Osteocyte (in vitro differentiated cells): Measurements from ENCODE around the gene DAPK3. TPM values are rescaled to one million over a fixed set of nuclear protein-coding genes. Genes with fewer than 3 reads are reported as not detected.
"Not testable (repeated sequence)": the region's sequence is repeated elsewhere in the genome, so short reads cannot be mapped to it uniquely, and the experiment has no call there.

Experiments used
- DNase-seq: peaks from one replicate; pipeline ENCODE4 v3.0.0; 2021; ENCODE audit warnings: mixed read lengths; ENCODE audit not compliant: unreplicated experiment; ENCODE audit errors: extremely low spot score
- H3K27ac Mint-ChIP-seq: one replicate; pipeline ENCODE4 v1.8.0; 2021; ENCODE audit warnings: mild to moderate bottlenecking, mixed read lengths; ENCODE audit not compliant: unreplicated experiment
- H3K27me3 Mint-ChIP-seq: one replicate; pipeline ENCODE4 v1.8.0; 2021; ENCODE audit warnings: mixed read lengths; ENCODE audit not compliant: unreplicated experiment
- H3K36me3 Mint-ChIP-seq: one replicate; pipeline ENCODE4 v1.8.0; 2021; ENCODE audit warnings: mixed read lengths; ENCODE audit not compliant: unreplicated experiment
- H3K4me1 Mint-ChIP-seq: one replicate; pipeline ENCODE4 v1.8.0; 2021; ENCODE audit warnings: mixed read lengths; ENCODE audit not compliant: unreplicated experiment
- H3K4me3 Mint-ChIP-seq: one replicate; pipeline ENCODE4 v1.8.0; 2021; ENCODE audit warnings: mild to moderate bottlenecking, moderate library complexity, mixed read lengths; ENCODE audit not compliant: unreplicated experiment
- H3K9me3 Mint-ChIP-seq: one replicate; pipeline ENCODE4 v1.8.0; 2021; ENCODE audit warnings: mixed read lengths; ENCODE audit not compliant: unreplicated experiment
- CTCF ChIP-seq: fragments of 200-600 bp; sonication (generic); IDR thresholded peaks from 2 replicates; pipeline ENCODE4 v1.5.0; 2021; ENCODE audit warnings: antibody characterized with exemption, mild to moderate bottlenecking, moderate library complexity
- total RNA-seq: library from RNA; stranded (reverse); gene quantifications from 2 replicates; pipeline ENCODE4 v1.2.1, GENCODE V29; 2021

DAPK3 gene
- total RNA-seq, 1 donor from 2014 or later, result 92.9 TPM

GRCh38 chr19:3954107-3954506 is 16.8 kb downstream of the DAPK3 start:
- Mint-ChIP-seq H3K27me3 (no peaks in the 10 kb centered on the region), H3K4me1 (peaks cover 13% of the 10 kb centered on the region), H3K9me3 (no peaks in the 10 kb centered on the region), H3K4me3 (no peak overlapping the region), H3K27ac (no peak overlapping the region), H3K36me3 (peaks cover 9% of the 10 kb centered on the region)
- DNase-seq, result no peak
- TF ChIP-seq CTCF, result no peak

DNA sequence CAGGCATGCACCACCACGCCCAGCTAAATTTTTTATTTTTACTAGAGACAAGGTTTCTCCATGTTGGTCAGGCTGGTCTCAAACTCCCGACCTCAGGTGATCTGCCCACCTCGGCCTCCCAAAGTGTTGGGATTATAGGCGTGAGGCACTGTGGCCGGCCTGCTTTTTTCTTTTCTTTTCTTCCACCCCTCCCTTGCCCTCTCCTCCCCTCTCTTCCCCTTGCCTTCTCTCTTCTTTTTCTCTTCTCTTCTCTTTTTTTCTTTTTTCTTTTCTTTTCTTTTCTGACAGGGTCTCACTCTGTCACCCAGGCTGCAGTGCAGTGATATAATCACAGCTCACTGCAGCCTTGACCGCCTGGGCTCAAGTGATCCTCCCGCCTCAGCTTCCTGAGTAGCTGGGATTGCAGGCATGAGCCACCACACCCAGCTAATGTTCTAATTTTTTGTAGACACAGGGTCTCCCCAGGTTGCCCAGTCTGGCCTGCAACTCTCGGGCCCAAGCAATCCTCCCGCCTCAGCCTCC is 18.1 kb downstream of the DAPK3 start:
- DNase-seq, H3K36me3 Mint-ChIP-seq, H3K27me3 Mint-ChIP-seq, H3K4me3 Mint-ChIP-seq, H3K27ac Mint-ChIP-seq, H3K9me3 Mint-ChIP-seq: not testable (repeated sequence)
- H3K4me1 Mint-ChIP-seq, result peaks cover 13% of the 10 kb centered on the region

GRCh38 chr19:3950871-3951861 is 19.7 kb downstream of the DAPK3 start:
- Mint-ChIP-seq H3K4me3 (no peak overlapping the region), H3K36me3 (peaks cover 5% of the 10 kb centered on the region), H3K27ac (no peak overlapping the region), H3K4me1 (peaks cover 13% of the 10 kb centered on the region), H3K9me3 (no peaks in the 10 kb centered on the region), H3K27me3 (no peaks in the 10 kb centered on the region)
- no peak for TF ChIP-seq CTCF
- DNase-seq, result no peak

GRCh38 chr19:3949997-3950859 is 20.7 kb downstream of the DAPK3 start:
- Mint-ChIP-seq H3K9me3 (no peaks in the 10 kb centered on the region), H3K27ac (no peak overlapping the region), H3K36me3 (peaks cover 3% of the 10 kb centered on the region), H3K27me3 (no peaks in the 10 kb centered on the region), H3K4me3 (no peak overlapping the region), H3K4me1 (peaks cover 13% of the 10 kb centered on the region)
- DNase-seq, result no peak
- TF ChIP-seq CTCF, result no peak

DNA sequence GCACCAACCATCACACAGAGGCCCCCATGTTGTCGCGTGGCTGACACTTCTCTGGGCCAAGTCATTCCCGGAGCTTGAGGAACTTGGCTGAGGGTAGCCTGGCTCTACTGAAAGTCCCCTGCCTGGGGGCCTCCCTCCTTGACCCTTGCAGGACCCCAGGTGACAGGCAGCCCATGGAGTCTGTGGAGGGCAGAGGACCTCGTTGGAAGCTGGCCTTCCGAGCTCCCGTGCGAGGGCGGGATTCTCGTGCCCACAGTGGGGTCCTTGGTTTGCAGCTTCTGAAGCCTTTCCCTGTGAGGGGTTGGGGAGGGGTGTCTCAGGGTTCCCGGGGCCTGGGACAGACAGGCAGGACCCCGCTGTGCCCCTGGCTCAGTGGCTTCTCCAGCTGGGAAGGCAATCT is 21.6 kb downstream of the DAPK3 start:
- peaks cover 10% of the 10 kb centered on the region for H3K4me1 Mint-ChIP-seq
- no peaks in the 10 kb centered on the region for H3K27me3 Mint-ChIP-seq
- no peak overlapping the region for H3K27ac Mint-ChIP-seq
- H3K4me3 Mint-ChIP-seq, result no peak overlapping the region
- no peaks in the 10 kb centered on the region for H3K36me3 Mint-ChIP-seq
- no peak for TF ChIP-seq CTCF
- no peak for DNase-seq
- H3K9me3 Mint-ChIP-seq, result no peaks in the 10 kb centered on the region

GRCh38 chr19:3947316-3947933 is 23.5 kb downstream of the DAPK3 start:
- H3K27ac Mint-ChIP-seq, H3K36me3 Mint-ChIP-seq, H3K27me3 Mint-ChIP-seq, H3K9me3 Mint-ChIP-seq, DNase-seq, H3K4me3 Mint-ChIP-seq, H3K4me1 Mint-ChIP-seq: not testable (repeated sequence)
